Mesothelial cell of epicardium (in vitro differentiated cells): ENCODE results near the gene TMEM87B. TPM values are rescaled to one million over a fixed set of nuclear protein-coding genes. Genes with fewer than 3 reads are reported as not detected.

Experiments
- DNase-seq, 2 experiments: peaks; one replicate each; pipeline ENCODE4 v3.0.0; 2021; ENCODE audit warnings: low spot score in 2 of 2; ENCODE audit not compliant: unreplicated experiment in 2 of 2
- H3K27ac Mint-ChIP-seq: 2 replicates; pipeline ENCODE4 v1.8.0; 2021; ENCODE audit warnings: mixed read lengths
- H3K27me3 Mint-ChIP-seq: 2 replicates; pipeline ENCODE4 v1.8.0; 2021; ENCODE audit warnings: low read depth, mixed read lengths
- H3K36me3 Mint-ChIP-seq: 2 replicates; pipeline ENCODE4 v1.8.0; 2021; ENCODE audit warnings: mixed read lengths
- H3K4me1 Mint-ChIP-seq: 2 replicates; pipeline ENCODE4 v1.8.0; 2021; ENCODE audit warnings: mixed read lengths
- H3K4me3 Mint-ChIP-seq: 2 replicates; pipeline ENCODE4 v1.8.0; 2021; ENCODE audit warnings: mild to moderate bottlenecking, moderate library complexity, mixed read lengths
- H3K9me3 Mint-ChIP-seq: 2 replicates; pipeline ENCODE4 v1.8.0; 2021; ENCODE audit warnings: mixed read lengths
- CTCF ChIP-seq: fragments of 200-600 bp; sonication (generic); IDR thresholded peaks from one replicate; pipeline ENCODE4 v1.5.0; 2021; ENCODE audit warnings: antibody characterized with exemption; ENCODE audit not compliant: unreplicated experiment
- total RNA-seq: library from RNA; stranded (reverse); gene quantifications from 3 replicates; pipeline ENCODE4 v1.2.1, GENCODE V29; 2021

TMEM87B gene
- total RNA-seq, 1 donor from 2014 or later: 19.4 TPM

GRCh38 chr2:112053917-112054846, 887 bp upstream of the TMEM87B start:
- H3K27ac Mint-ChIP-seq: peak overlapping the region; percentile 99
- H3K9me3 Mint-ChIP-seq: no peaks in the 10 kb centered on the region
- peak overlapping the region; percentile 97 for H3K4me3 Mint-ChIP-seq
- no peak for TF ChIP-seq CTCF
- H3K4me1 Mint-ChIP-seq: peaks cover 33% of the 10 kb centered on the region
- H3K27me3 Mint-ChIP-seq: no peaks in the 10 kb centered on the region
- peaks cover 7% of the 10 kb centered on the region for H3K36me3 Mint-ChIP-seq
- peak; percentile 97 to 100 for DNase-seq

- Mint-ChIP-seq H3K9me3 (no peaks in the 10 kb centered on the region), H3K4me1 (peaks cover 38% of the 10 kb centered on the region), H3K4me3 (peak overlapping the region; percentile 89), H3K27me3 (no peaks in the 10 kb centered on the region), H3K36me3 (peaks cover 14% of the 10 kb centered on the region), H3K27ac (peak overlapping the region; percentile 94)
- peak in 1 of 2 experiments; percentile 47 for DNase-seq
- TF ChIP-seq CTCF: no peak
Measured at GRCh38 chr2:112055730-112056625, 909 bp downstream of the TMEM87B start.

- peak overlapping the region; percentile 94 for H3K27ac Mint-ChIP-seq
- no peaks in the 10 kb centered on the region for H3K9me3 Mint-ChIP-seq
- H3K36me3 Mint-ChIP-seq: peaks cover 20% of the 10 kb centered on the region
- DNase-seq: no peak
- H3K27me3 Mint-ChIP-seq: no peaks in the 10 kb centered on the region
- H3K4me3 Mint-ChIP-seq: peak overlapping the region; percentile 89
- no peak for TF ChIP-seq CTCF
- peaks cover 44% of the 10 kb centered on the region for H3K4me1 Mint-ChIP-seq
Measured at GRCh38 chr2:112056626-112056987, 1.5 kb downstream of the TMEM87B start.

GRCh38 chr2:112059671-112060070, 4.6 kb downstream of the TMEM87B start:
- Mint-ChIP-seq H3K27ac (peak overlapping the region; percentile 26), H3K4me1 (peaks cover 39% of the 10 kb centered on the region)
- no peak for DNase-seq

More at GRCh38 chr2:112059671-112060070, 4.6 kb downstream of the TMEM87B start:
- Mint-ChIP-seq H3K4me3 (no peak overlapping the region), H3K36me3 (peaks cover 45% of the 10 kb centered on the region), H3K9me3 (no peaks in the 10 kb centered on the region), H3K27me3 (no peaks in the 10 kb centered on the region)
- no peak for TF ChIP-seq CTCF
